Stomach (tissue), 9 donors: ENCODE measurements around the gene ZNF208. TPM values are rescaled to one million over a fixed set of nuclear protein-coding genes. Genes with fewer than 3 reads are reported as not detected.

Experiments used
- DNase-seq, 2 donors: peaks; one replicate each; pipeline versions ENCODE4 v3.0.0 to v3.0.0-alpha.2; 2013 to 2019
- H3K27ac ChIP-seq, 5 donors: fragments of 200-600 bp in 4 of 5; sonication (generic) in 4 of 5; one replicate each; pipeline ENCODE4 v1.5.1; 2013 to 2019; ENCODE audit warnings: mild to moderate bottlenecking in 1 of 5, moderate library complexity in 1 of 5
- H3K27me3 ChIP-seq, 3 donors: fragments of 200-600 bp; sonication (generic); one replicate each; pipeline ENCODE4 v1.5.1; 2017 to 2019; ENCODE audit warnings: mixed run types in 1 of 3
- H3K36me3 ChIP-seq, 4 donors: fragments of 200-600 bp; sonication (generic); 1 replicate in 3 of 4; 2 replicates in 1 of 4; pipeline ENCODE4 v1.5.1; 2016 to 2019
- H3K4me1 ChIP-seq, 4 donors: fragments of 200-600 bp; sonication (generic); one replicate each; pipeline ENCODE4 v1.5.1; 2016 to 2019
- H3K4me3 ChIP-seq, 4 donors: fragments of 200-600 bp; sonication (generic) in 3 of 4; one replicate each; pipeline ENCODE4 v1.5.1; 2016 to 2019; ENCODE audit warnings: mild to moderate bottlenecking in 1 of 4
- H3K9me3 ChIP-seq, 4 donors: fragments of 200-600 bp; sonication (generic); one replicate each; pipeline ENCODE4 v1.5.1; 2016 to 2019
- CTCF ChIP-seq, 7 experiments: fragments of 450-650 bp in 4 of 7; fragments of 200-600 bp in 3 of 7; sonication (generic) in 3 of 7; IDR thresholded peaks; one replicate each; pipeline ENCODE4 v1.5.1; 2016 to 2019; ENCODE audit warnings: antibody characterized with exemption in 7 of 7, control low read depth in 2 of 7, mild to moderate bottlenecking in 1 of 7
- EP300 ChIP-seq: sonication (generic); formaldehyde crosslinking; IDR thresholded peaks from one replicate; pipeline ENCODE4 v1.6.1; 2017; ENCODE audit warnings: antibody characterized with exemption
- POLR2A ChIP-seq, 4 donors: fragments of 450-650 bp; IDR thresholded peaks; one replicate each; pipeline ENCODE4 v1.6.1; 2016; ENCODE audit warnings: antibody characterized with exemption in 4 of 4, control low read depth in 2 of 4, mild to moderate bottlenecking in 1 of 4, moderate library complexity in 1 of 4
- POLR2AphosphoS5 ChIP-seq, 3 donors: sonication (generic); formaldehyde crosslinking; IDR thresholded peaks; one replicate each; pipeline ENCODE4 v1.6.1; 2016; ENCODE audit warnings: antibody characterized with exemption in 3 of 3
- WGBS, 5 donors: extraction: QIAGEN DNeasy Blood & Tissue Kit in 3 of 5; methylation state at CpG; one replicate each; pipeline versions ENCODE4 v1.1.5 to v1.1.7; 2013 to 2018; 5-methylcytosine and 5-hydroxymethylcytosine counted together
- intact Hi-C: fragments of 100-400 bp; cut with DNase I; formaldehyde crosslinking; loops from one replicate; pipeline ENCODE4 v1.15.1; 2023; ENCODE audit warnings: low total_unique reads
- polyA plus RNA-seq, 3 donors: library from polyadenylated mRNA; stranded (reverse); fragments of 200-250 nt; gene quantifications; one replicate each; pipeline ENCODE4 v1.2.3, GENCODE V29; 2013
- total RNA-seq, 5 donors: library from RNA; depleted of rRNA; stranded (reverse); fragments of >200 nt; gene quantifications; one replicate each; pipeline versions ENCODE4 v1.1.0 to v1.2.3, GENCODE V29; 2014 to 2016
- donor health status: healthy with polysubstance abuse.
- donor health status: Bipolar disorder and iron deficiency.
- donor health status: healthy.

Gene ZNF208
- total and polyA plus RNA-seq, 8 donors: 0.43 to 22.9 (median 1.9) TPM; not detected in 2

- Histone ChIP-seq H3K27me3 (no peaks in the 10 kb centered on the region), H3K9me3 (peaks cover 19 to 97% (median 92%) of the 10 kb centered on the region in 4 donors), H3K4me1 (no peaks in the 10 kb centered on the region), H3K36me3 (peaks cover 0 to 23% (median 0%) of the 10 kb centered on the region in 4 donors), H3K4me3 (no peak overlapping the region), H3K27ac (no peak overlapping the region)
- WGBS, 5 donors: 91 to 97% (median 94%) methylated on average over 1 of the region's 1 CpG
- no peak for DNase-seq
- intact Hi-C loops: no loop called here
- TF ChIP-seq POLR2A (IDR thresholded peaks at IDR 0.05) (no peak), POLR2AphosphoS5 (IDR thresholded peaks at IDR 0.05) (no peak), EP300 (no peak), CTCF (IDR thresholded peaks at IDR 0.05) (no peak)
These were observed 40.3 kb downstream of the ZNF208 start for GRCh38 chr19:21970466-21970865.

GRCh38 chr19:21947775-21948174 is 63.0 kb downstream of the ZNF208 start:
- no peaks in the 10 kb centered on the region for H3K4me1 ChIP-seq
- DNase-seq: peak in 1 of 2 donors; percentile 6
- H3K4me3 ChIP-seq: no peak overlapping the region
- H3K27me3 ChIP-seq: no peaks in the 10 kb centered on the region
- WGBS, 5 donors: 69 to 75% (median 74%) methylated on average over 8 of the region's 8 CpGs
- H3K36me3 ChIP-seq: peaks cover 0 to 6% (median 0%) of the 10 kb centered on the region in 4 donors
- H3K27ac ChIP-seq: no peak overlapping the region
- TF ChIP-seq POLR2AphosphoS5 (IDR thresholded peaks at IDR 0.05) (no peak), CTCF (IDR thresholded peaks at IDR 0.05) (no peak), POLR2A (IDR thresholded peaks at IDR 0.05) (no peak), EP300 (no peak)
- peaks cover 41 to 86% (median 76%) of the 10 kb centered on the region in 4 donors for H3K9me3 ChIP-seq
- intact Hi-C loops: no loop called here

GRCh38 chr19:21940684-21941083 is 70.1 kb downstream of the ZNF208 start:
- Histone ChIP-seq H3K36me3 (peaks cover 0 to 9% (median 0%) of the 10 kb centered on the region in 4 donors), H3K4me1 (no peaks in the 10 kb centered on the region), H3K4me3 (no peak overlapping the region), H3K27me3 (no peaks in the 10 kb centered on the region), H3K9me3 (peaks cover 0 to 61% (median 33%) of the 10 kb centered on the region in 4 donors), H3K27ac (no peak overlapping the region)
- DNase-seq: no peak
- TF ChIP-seq EP300 (no peak), POLR2A (IDR thresholded peaks at IDR 0.05) (no peak), POLR2AphosphoS5 (IDR thresholded peaks at IDR 0.05) (no peak), CTCF (IDR thresholded peaks at IDR 0.05) (no peak)
- intact Hi-C loops: no loop called here
- whole genome bisulfite sequencing, 5 donors: 68 to 91% (median 83%) methylated on average over 24 to 30 of the region's 30 CpGs

GRCh38 chr19:21934593-21934992 is 76.2 kb downstream of the ZNF208 start:
- peaks cover 0 to 56% (median 25%) of the 10 kb centered on the region in 4 donors for H3K9me3 ChIP-seq
- intact Hi-C loops: no loop called here
- peaks cover 0 to 3% (median 0%) of the 10 kb centered on the region in 4 donors for H3K36me3 ChIP-seq
- H3K4me3 ChIP-seq: no peak overlapping the region
- no peaks in the 10 kb centered on the region for H3K27me3 ChIP-seq
- H3K4me1 ChIP-seq: no peaks in the 10 kb centered on the region
- H3K27ac ChIP-seq: no peak overlapping the region
- 66 to 73% (median 69%) methylated on average over 4 of the region's 4 CpGs for WGBS, 5 donors
- DNase-seq: no peak
- TF ChIP-seq POLR2AphosphoS5 (IDR thresholded peaks at IDR 0.05) (no peak), EP300 (no peak), POLR2A (IDR thresholded peaks at IDR 0.05) (no peak)

GRCh38 chr19:21934131-21934530 is 76.6 kb downstream of the ZNF208 start:
- Histone ChIP-seq H3K27me3 (no peaks in the 10 kb centered on the region), H3K4me3 (no peak overlapping the region), H3K9me3 (peaks cover 0 to 55% (median 24%) of the 10 kb centered on the region in 4 donors), H3K4me1 (no peaks in the 10 kb centered on the region), H3K27ac (no peak overlapping the region), H3K36me3 (peaks cover 0 to 3% (median 0%) of the 10 kb centered on the region in 4 donors)
- WGBS, 5 donors: 93 to 98% (median 96%) methylated on average over 5 of the region's 5 CpGs
- TF ChIP-seq POLR2A (IDR thresholded peaks at IDR 0.05) (no peak), EP300 (no peak), POLR2AphosphoS5 (IDR thresholded peaks at IDR 0.05) (no peak), CTCF (IDR thresholded peaks at IDR 0.05) (no peak)
- intact Hi-C loops: no loop called here
- DNase-seq: no peak
